Astrocyte of the spinal cord (primary cell): ENCODE results near the gene FBN2.

Experiments used
- DNase-seq: peaks from one replicate; pipeline ENCODE4 v3.0.0; 2011; ENCODE audit warnings: low read depth, low spot score
- H3K4me3 ChIP-seq: 2 replicates; pipeline ENCODE4 v1.5.1; 2011; ENCODE audit warnings: low read depth, mild to moderate bottlenecking, low read length, moderate library complexity
- in situ Hi-C: cut with HindIII; loops from 2 replicates; pipeline ENCODE4 v1.10.0; 2017; ENCODE audit warnings: low sequenced_read_pairs
- TF ChIP-seq, protein P1 (sequence below): IDR thresholded peaks from 2 replicates; pipeline ENCODE4 v1.5.1; 2012; ENCODE audit warnings: low read depth, mild to moderate bottlenecking, low read length, inconsistent platforms

FBN2 gene

GRCh38 chr5:128546658-128547281 is 8.7 kb upstream of the FBN2 start:
- no peak for DNase-seq
- in situ Hi-C loops, result no loop called here
- TF ChIP-seq, protein P1, sequence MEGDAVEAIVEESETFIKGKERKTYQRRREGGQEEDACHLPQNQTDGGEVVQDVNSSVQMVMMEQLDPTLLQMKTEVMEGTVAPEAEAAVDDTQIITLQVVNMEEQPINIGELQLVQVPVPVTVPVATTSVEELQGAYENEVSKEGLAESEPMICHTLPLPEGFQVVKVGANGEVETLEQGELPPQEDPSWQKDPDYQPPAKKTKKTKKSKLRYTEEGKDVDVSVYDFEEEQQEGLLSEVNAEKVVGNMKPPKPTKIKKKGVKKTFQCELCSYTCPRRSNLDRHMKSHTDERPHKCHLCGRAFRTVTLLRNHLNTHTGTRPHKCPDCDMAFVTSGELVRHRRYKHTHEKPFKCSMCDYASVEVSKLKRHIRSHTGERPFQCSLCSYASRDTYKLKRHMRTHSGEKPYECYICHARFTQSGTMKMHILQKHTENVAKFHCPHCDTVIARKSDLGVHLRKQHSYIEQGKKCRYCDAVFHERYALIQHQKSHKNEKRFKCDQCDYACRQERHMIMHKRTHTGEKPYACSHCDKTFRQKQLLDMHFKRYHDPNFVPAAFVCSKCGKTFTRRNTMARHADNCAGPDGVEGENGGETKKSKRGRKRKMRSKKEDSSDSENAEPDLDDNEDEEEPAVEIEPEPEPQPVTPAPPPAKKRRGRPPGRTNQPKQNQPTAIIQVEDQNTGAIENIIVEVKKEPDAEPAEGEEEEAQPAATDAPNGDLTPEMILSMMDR, result no peak
- no peak overlapping the region for H3K4me3 ChIP-seq

DNA sequence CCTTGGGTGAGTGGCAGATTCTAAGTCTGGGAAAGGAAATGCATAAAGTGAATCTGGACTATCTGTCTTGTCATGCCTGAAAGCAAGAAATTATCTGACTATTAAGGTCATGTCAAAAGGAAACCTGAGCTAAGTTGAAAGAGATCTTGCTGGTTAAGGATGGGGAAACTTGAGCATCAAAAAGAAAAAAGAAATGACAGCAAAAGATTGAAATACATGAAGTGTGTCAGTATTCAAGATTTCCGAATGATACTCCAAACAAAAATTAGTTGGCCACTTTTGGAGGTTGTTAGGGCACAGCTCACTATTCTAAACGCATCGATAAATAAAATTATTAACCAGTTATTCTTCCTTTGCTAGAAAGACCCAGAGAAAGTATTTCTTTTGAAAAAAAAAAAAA is 3.3 kb upstream of the FBN2 start:
- no peak for DNase-seq
- in situ Hi-C loops, result no loop called here
- no peak overlapping the region for H3K4me3 ChIP-seq
- TF ChIP-seq, protein P1, result no peak

GRCh38 chr5:128539038-128539429 is 989 bp upstream of the FBN2 start:
- in situ Hi-C loops, result no loop called here
- peak; percentile 20 for DNase-seq
- TF ChIP-seq, protein P1, result no peak
- peak overlapping the region; percentile 73 for H3K4me3 ChIP-seq

- H3K4me3 ChIP-seq, result peak overlapping the region; percentile 73
- peak; percentile 84 for DNase-seq
- in situ Hi-C loops, result no loop called here
- TF ChIP-seq, protein P1, result no peak
Measured at GRCh38 chr5:128538250-128539037, 399 bp upstream of the FBN2 start.

DNA sequence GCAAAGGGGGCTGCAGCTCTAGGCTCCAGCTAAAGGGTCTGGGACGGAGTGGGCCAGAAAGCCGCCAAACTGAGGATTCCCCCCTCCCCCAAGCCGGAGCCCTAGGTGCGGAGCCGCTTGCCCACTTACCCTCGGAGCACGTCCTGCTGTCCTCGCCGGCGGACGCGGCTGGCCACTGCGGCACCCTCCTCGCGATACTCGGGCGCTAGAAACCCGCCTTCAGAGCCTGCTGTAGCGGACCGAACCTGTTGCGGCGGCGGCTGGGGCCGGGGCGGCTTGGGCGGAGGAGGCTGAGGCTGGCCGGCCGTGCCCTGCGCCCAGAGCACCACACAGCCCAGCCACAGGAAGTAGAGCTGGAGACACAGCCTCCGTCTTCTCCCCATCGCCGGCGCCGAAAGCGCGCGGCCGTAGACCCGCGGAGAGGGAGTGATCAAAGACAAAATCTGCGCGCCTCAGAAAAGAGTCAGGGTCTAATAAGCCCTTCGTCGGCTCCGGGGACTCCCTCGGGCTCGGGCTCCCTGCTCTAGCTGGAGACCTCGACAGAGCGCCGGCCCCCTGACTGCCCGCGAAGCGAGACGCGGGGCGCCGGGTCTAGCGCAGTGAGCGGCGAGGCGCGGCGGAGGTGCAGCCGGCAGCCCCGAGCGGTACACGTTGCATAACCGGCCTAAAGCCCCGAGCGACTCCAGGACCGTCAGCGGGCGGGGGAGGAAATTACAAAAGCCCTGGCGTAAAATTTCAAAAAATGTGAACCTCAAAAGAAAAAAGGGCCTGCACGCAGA is 635 bp downstream of the FBN2 start:
- in situ Hi-C loops, result no loop called here
- peak overlapping the region; percentile 73 for H3K4me3 ChIP-seq
- TF ChIP-seq, protein P1, result no peak
- DNase-seq, result peak; percentile 59
